GM18907 (cell line): ENCODE measurements around the gene SOX6.
"Not testable (repeated sequence)": the region's sequence is repeated elsewhere in the genome, so short reads cannot be mapped to it uniquely, and the experiment has no call there.

Experiments used
- ATAC-seq: cut with Tn5 transposase; IDR thresholded peaks from one replicate; pipeline ENCODE4 v1.9.1; 2021; ENCODE audit warnings: mild to moderate bottlenecking, moderate library complexity; ENCODE audit not compliant: unreplicated experiment

SOX6 gene

DNA sequence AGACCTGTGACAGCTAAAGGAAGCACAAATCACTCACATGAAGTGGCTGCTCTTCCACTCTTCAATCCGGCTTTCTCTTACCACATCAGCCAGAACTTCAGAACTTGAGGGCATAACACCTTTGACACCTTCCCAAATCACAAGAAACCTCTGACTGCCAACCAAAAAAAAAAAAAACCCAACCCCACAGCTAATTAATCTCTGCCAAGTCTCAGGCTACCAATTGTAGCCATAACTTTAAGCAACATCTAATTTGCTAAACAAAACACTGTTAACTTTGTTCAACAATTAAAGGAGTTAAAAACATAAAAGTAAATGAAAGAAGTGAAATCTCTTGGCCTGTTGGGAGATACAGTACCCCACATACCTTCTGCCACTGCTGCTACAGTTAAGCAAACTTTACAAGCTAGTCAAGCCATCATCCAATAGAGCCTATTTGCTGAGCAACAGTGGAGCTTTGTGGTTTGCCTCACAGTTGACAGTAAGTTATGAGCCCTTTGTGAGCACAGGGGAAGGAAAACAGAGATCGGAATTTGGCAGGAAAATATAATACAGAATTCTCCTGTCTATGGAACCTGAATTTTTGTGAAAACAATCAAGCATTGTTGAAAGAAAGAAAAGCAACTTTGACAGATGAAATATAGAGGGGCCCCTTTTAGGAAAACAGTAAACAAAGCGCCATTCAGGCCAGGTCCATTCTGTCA is at the start of gene SOX6:
Gene SOX6 (minus strand): TSS at position 490 of the 704 bp plus-strand sequence. CDS start 15,298 bp downstream, outside the sequence.
- no peak for ATAC-seq

DNA sequence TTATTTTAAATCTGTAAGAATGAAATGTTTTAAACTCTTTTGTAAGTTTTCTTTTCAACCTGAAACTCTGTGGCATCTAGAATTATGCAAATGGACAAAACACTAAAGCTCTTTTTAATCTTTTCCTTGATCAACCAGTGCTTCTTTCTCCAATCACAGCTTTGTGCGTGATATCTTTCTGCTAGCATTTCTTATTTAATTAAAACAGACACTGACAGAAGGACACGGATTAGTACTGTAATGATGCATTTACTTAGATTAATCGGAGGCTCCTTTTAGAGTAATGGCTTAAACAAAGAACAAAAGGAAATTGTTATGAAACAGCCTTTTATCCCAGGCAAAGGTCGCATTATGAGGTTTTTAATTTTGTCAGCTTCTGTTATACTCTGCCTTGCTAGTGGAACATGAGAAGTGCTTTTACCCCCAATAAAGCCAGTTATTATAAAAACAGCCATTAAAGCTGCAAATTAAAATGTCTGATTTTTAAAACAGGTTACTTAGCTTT is 48.5 kb upstream of the SOX6 start:
- no peak for ATAC-seq

DNA sequence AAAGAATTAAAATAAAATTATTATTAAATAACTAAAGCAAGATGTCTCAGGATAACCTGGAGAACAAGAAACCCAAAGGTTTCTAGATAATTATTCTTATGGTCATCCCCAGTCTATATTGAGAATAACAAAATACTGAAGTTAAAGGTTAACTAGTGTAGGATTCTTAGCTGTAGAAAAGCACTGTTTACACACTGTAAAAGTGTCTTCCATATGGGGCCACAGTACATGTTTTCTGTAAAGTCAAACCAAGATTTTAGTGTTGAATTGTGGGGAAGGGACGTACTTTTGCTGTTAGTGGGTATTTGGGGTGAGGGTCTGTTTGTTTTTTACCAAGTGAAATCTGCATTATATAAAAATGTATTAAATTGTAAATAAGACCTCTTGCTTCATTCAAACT is 47.5 kb upstream of the SOX6 start:
- ATAC-seq = no peak

DNA sequence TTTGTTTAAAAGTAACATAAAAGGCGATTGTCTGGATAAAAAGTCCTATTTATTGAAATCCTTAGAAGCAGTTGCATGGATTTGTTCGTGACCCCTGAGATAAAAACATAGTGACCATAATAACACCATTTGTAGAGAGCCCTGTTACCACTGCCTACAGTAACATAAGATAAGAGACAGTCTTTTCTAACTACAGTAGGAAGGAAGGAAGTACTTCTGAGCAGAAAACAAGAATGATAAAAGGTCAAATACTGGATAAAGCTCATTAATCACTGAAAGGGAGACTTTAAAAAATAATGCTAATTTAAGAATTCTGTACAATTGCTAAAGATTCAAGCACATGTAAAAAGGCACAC is 47.1 kb upstream of the SOX6 start:
- ATAC-seq = no peak

DNA sequence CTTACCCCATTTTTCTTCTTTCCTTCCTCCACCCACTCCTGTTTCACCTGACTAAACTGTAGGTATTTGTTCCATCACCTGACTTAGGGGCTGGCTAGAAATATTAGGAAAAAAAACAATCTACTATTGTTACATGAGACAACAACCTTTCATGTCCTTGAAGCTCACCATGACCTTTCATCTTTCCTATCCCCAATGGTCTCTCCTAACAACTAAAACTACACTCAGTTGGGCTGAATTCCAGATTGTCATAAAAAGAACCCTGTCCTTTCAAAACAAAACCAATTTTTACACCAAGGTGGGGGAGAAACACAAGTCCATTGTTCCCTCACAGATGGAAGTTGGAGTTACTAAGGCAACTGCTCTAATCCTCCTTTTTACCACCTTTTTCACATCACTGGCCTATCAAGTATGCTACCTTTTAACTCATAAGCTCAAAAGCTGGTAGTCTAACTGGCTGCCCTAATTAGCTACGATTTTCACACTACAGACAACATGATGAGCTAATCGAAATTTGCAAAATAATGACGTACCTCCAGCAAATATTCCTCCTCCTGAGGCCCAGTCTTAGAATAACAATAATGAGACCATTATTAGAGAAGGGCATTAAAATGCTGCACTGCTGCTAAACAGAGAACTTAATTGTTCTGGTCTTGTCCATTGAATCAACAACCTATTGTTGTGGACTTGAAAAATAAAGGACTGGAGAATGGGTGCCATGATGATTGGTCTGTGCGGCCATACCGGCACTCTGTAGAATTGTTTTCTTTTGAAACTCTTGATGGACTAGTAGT is 46.5 kb upstream of the SOX6 start:
- no peak for ATAC-seq

- no peak for ATAC-seq
Measured at GRCh38 chr11:16397390-16397789, 41.0 kb upstream of the SOX6 start.

DNA sequence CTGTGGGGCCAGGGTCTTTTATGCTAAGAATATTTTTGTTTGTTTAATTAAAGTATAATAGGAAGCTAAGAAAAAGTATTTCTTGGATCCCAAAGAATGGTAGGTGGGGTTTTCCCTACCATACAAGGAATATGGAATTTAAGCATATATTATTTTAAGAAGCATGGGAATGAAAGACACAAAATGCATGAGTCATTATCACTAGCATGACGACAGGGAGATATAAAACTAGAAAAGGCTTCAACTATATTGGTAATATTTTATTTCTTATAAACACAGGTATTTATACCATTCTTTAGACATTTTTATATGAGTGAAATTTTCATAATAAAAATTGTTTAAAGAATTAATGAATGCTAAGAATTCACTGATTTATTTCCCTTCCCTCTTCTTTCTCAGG is 39.3 kb upstream of the SOX6 start:
- ATAC-seq = no peak

DNA sequence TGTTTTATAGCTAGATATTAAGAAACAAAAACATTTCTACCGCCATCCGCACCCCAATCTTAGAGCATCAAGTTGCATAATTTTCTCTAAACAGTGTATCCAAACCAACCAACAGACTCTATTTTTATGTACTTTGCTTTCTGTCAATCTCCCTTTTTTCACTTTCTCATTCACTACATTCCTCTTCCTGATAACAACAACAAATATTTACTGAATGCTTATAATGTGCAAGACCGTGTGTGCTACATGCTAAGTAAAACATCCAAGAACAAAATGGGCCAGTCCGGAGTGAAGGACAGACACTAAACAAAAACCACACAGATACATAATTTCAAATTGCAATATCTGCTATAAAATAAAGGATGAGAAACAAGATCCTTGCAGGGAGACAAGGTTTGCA is 38.6 kb upstream of the SOX6 start:
- no peak for ATAC-seq

DNA sequence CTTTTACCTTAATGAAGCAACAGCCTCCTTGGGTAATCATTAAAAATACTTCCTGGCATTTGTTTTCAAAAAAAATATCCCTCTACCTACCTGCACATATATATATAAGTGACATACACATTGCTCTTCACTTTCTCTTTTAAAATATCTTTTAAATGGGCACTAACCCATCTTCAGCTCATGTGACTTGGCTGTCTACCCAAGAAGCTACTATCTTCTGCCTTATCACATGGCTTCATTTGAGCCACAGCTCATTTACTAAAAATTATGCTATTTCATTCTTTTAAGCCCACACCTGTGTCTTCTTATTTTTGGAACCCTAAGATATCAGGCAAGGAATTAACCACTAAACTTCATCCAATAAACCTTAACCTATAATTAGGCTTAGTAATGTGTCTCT is 37.0 kb upstream of the SOX6 start:
- ATAC-seq = no peak

DNA sequence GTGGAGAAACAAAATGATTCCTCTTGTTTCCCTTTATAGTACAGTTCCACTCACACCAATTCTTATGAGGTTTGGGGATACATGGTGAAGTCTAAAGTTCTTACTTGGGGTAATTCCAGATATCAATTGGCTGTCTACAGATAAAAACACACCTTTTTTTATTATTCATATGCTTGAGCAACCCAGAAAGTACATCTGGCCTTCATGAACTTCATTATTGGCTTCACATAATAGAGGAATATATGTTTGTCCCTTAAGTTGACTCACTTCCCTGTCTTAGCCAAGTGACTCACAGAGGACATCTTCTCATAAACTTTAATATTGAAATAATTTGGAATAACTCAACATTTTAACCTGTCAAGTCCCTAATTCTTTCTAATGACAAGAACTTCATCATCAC is 36.3 kb upstream of the SOX6 start:
- no peak for ATAC-seq

DNA sequence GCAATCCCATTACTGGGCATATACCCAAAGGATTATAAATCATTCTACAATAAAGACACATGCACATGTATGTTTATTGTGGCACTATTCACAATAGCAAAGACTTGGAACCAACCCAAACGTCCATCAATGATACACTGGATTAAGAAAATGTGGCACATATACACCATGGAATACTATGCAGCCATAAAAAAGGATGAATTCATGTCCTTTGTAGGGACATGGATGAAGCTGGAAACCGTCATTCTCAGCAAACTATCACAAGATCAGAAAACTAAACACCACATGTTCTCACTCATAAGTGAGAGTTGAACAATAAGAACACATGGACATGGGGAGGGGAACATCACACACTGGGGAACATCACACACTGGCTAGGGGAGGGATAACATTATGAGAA is 34.5 kb upstream of the SOX6 start:
- ATAC-seq = not testable (repeated sequence)

- no peak for ATAC-seq
Measured at GRCh38 chr11:16385099-16385498, 28.8 kb upstream of the SOX6 start.

DNA sequence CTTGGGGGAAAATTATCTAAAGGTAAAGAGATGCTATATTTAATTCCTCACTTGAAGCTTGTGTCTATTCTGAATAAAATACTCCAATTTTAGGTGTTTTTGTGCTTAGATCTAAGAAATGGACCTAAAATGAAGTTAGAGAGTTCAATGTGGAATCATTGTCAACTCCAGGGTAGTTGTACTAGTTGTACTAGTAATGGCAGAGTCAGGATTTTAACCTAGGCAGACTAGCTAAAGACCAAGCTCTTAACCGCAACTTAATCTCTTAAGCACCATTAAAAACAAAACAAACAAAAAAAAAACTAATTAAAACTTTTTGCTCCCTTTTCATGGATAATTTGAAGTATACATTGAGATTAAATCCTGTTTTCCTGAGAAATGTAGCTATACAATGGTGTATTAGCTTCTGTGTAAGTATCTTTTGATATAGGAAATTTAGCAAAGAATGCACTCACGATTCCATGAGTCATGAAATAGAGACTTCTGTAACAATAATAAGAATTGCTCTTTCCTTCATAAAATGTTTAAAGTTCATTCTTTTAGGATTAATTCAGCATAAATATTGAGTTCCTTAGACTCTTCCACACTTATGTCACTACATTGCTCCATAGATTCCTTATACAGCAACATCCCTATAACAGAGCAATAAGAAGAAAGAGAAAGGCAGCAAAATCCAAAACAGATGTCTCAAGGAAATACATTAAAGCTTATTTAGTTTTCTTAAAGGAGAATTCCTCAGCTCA is 26.5 kb upstream of the SOX6 start:
- ATAC-seq = no peak

- no peak for ATAC-seq
Measured at GRCh38 chr11:16382186-16382585, 25.8 kb upstream of the SOX6 start.

DNA sequence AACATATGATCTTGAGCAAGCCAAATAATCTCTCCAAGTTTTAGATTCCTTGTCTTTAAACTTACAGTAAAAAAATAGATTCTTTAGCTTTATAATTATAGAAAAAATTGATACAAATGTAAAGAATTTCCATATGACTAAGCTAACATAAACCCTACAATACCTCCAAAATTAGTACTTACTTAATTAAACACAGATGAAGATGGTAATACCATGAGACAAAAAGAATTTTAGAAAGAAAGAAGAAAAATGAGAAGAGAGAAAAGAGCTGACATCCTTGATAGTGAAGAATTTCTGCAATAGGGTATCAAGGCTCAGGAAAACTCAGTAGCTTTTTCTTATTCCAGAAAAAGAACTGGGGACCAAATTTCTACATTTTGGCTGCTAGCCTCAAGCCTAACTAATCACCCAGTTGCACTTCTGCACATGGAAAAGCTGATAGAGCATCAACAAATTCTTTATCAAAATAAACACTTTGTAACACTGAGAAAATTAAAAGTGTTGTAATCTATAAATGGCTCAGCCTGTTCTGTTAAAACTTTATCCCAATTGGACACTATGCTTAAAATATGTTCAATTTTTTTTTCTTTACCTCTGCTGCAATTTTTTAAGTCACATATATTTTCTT is 24.7 kb upstream of the SOX6 start:
- no peak for ATAC-seq

GRCh38 chr11:16378906-16379305 is 22.6 kb upstream of the SOX6 start:
- no peak for ATAC-seq

GRCh38 chr11:16377746-16378145 is 21.4 kb upstream of the SOX6 start:
- ATAC-seq = no peak

- not testable (repeated sequence) for ATAC-seq
Measured at GRCh38 chr11:16375664-16376063, 19.3 kb upstream of the SOX6 start.

DNA sequence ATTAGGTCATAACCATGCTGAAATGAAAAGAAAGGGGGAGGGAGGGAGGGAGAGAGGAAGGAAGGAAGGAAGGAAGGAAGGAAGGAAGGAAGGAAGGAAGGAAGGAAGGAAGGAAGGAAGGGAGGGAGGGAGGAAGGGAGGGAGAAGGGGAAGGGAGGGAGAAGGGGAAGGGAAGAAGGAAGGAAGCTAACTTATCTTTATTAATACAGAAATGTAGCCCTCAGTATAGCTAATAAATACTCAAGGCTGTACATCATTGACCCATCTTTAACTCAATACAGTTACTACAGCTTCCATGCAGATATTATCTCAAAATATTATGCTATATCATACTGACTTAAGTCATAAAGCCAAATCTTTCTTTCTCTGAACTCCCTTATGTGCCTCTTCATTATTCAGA is 17.4 kb upstream of the SOX6 start:
- ATAC-seq = no peak

- ATAC-seq = no peak
Measured at GRCh38 chr11:16372355-16372754, 16.0 kb upstream of the SOX6 start.

GRCh38 chr11:16367252-16367651 is 10.9 kb upstream of the SOX6 start:
- peak; percentile 50 for ATAC-seq
